AG09309 (cell line): ENCODE results near the gene PDE4D.

ENCODE experiments used
- DNase-seq: peaks from one replicate; pipeline ENCODE4 v3.0.0-alpha.2; 2010; ENCODE audit warnings: low read depth
- H3K4me3 ChIP-seq: 2 replicates; pipeline ENCODE4 v1.5.1; 2011; ENCODE audit warnings: mild to moderate bottlenecking, low read depth, low read length, moderate library complexity; ENCODE audit not compliant: control insufficient read depth
- TF ChIP-seq, protein P1 (sequence below): IDR thresholded peaks from 2 replicates; pipeline ENCODE4 v1.5.1; 2011; ENCODE audit warnings: mild to moderate bottlenecking, low read depth, low read length, inconsistent platforms; ENCODE audit not compliant: insufficient read depth, control insufficient read depth; ENCODE audit errors: missing control alignments

Gene PDE4D

DNA sequence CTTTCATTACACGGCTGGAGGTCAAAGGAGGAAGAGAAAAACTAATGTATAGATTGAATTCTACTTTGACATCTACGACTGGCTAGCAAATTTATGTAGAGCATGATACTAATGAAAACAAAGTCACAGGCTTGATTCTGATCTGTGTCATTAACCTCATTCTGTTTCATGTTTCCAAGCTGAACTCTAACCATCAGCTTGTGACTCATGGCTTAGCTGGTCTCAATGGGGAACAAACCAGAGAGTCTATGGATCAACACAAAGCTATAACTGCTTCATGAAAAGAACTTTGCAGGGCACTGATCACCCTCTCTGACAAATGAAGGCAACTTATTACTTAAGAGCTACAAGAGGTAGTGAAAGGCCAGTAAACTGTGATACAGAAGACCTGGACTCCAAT, 23.6 kb upstream of the PDE4D start:
- H3K4me3 ChIP-seq: no peak overlapping the region
- TF ChIP-seq, protein P1, sequence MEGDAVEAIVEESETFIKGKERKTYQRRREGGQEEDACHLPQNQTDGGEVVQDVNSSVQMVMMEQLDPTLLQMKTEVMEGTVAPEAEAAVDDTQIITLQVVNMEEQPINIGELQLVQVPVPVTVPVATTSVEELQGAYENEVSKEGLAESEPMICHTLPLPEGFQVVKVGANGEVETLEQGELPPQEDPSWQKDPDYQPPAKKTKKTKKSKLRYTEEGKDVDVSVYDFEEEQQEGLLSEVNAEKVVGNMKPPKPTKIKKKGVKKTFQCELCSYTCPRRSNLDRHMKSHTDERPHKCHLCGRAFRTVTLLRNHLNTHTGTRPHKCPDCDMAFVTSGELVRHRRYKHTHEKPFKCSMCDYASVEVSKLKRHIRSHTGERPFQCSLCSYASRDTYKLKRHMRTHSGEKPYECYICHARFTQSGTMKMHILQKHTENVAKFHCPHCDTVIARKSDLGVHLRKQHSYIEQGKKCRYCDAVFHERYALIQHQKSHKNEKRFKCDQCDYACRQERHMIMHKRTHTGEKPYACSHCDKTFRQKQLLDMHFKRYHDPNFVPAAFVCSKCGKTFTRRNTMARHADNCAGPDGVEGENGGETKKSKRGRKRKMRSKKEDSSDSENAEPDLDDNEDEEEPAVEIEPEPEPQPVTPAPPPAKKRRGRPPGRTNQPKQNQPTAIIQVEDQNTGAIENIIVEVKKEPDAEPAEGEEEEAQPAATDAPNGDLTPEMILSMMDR: no peak
- no peak for DNase-seq

DNA sequence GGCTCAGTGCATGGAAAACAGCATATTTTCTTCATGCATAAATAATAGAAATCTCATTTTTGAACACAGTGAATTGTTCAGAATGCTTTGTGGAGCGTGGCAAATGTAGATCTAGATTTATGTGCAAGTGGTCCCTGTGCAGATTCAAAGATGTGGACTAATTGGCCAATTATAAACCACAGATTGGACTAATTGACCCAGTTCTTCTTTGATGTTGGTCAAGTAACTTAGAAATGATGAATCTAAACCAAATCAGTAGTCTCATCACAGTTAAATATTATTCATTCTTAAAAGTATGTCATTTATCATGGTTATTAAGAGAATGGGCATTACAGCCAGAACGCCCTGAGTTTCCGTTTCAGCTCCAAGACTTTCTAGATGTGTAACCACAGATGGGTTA, 11.7 kb upstream of the PDE4D start:
- TF ChIP-seq, protein P1: no peak
- H3K4me3 ChIP-seq: no peak overlapping the region
- no peak for DNase-seq

DNA sequence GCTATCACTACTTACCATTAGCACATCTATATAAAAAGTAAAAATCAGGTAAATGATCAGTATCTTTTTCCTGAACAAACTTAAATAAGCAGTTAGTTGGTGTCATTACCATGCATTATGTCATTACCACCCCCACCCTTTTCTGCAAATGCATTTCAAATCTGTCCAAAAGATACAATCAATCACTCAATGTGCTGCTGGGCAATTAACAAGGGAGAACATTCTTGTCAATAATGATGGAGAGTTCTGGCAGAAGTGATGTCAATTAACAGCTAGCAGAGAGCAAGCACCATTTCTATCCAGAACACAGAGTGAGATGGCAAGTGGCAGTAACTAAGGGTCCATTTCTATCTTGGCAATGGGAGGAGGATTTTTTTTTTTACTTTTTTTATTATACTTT, 3.5 kb upstream of the PDE4D start:
- TF ChIP-seq, protein P1: no peak
- DNase-seq: no peak
- no peak overlapping the region for H3K4me3 ChIP-seq

DNA sequence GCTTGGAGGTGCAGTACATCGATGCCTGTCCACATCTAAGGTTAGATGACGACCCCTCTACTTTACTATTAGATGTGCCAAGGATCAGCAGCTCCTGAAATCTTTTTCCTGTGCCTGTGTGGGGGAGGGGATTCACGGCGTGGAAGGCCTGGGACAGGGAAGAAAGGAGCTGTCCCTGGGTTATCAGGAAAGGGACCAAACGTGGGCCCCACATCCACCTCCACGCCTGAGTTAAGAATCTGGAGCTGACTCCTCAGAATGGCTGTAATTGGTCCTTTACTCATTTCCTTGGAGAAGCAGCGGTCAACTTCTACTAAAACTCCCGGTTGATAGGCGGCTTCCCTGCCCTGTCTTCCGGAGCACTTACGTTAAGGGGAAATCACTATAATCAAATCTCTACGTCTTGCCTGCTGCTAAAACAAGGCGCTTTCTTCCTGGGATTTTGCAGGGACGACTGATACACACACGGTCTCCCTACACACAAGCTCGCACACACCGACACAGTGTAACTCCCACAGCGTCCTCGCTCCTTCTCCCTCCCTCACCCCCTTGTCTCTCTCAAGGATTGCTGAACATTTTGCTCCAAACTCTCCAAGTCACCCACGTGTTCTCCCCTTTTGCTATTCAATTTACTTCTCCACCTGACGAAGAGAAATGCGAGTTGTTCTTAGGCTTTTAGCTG, 1.4 kb downstream of the PDE4D start:
- no peak for DNase-seq
- no peak overlapping the region for H3K4me3 ChIP-seq

DNA sequence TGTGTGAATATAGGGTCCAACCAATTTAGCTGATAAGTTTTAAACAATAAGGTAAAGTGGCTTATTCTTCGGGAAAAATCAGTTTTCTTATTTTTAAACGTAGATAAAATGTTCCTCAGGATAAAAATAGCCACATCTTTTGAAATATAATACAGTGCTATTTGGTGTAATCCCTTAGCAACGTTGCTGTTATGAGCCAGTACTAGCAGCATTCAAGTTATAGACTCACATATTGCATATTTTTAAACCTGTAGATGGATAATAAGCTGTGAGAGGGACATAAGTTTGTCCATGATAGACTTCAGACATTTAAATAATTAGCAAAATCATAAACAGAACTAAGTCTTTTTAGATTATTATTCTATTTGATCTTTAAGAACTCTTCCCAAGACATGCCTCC, 6.3 kb downstream of the PDE4D start:
- TF ChIP-seq, protein P1: no peak
- no peak overlapping the region for H3K4me3 ChIP-seq
- DNase-seq: no peak

More for the DNA sequence above, 1.4 kb downstream of the PDE4D start:
- TF ChIP-seq, protein P1: no peak

DNA sequence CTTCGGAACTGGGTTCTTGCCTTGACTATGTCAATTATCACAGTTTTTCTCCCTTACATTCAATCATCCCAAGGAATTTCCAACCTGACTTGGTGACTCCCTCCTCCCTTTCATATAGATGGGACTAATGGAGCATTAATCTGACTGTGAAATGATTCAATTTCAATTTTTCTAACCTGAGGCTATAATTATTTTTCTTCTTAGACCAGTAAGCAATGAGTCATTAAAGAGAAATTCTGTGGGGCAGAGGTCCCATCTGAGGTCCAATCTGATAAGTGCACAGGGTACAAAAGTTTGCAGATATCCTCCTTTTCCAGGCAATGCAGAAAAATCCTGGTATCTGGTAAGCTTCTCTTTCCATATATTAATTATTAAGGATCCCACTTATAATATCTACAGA, 18.9 kb downstream of the PDE4D start:
- TF ChIP-seq, protein P1: no peak
- H3K4me3 ChIP-seq: no peak overlapping the region
- no peak for DNase-seq
